MM.1S (cell line): Measurements from ENCODE around the gene ANKUB1.

Experiments
- EZH2 ChIP-seq: fragments of 300-600 bp; sonication (generic); optimal IDR thresholded peaks from 2 replicates; pipeline ENCODE3; 2017; ENCODE audit warnings: low read depth, mild to moderate bottlenecking, antibody characterized with exemption, low read length, mixed read lengths
- TF ChIP-seq, protein P1 (sequence below): fragments of 300-600 bp; sonication (generic); IDR thresholded peaks from 2 replicates; pipeline ENCODE4 v1.5.1; 2016; ENCODE audit warnings: antibody characterized with exemption, low read length, mixed read lengths

- TF ChIP-seq, protein P1, sequence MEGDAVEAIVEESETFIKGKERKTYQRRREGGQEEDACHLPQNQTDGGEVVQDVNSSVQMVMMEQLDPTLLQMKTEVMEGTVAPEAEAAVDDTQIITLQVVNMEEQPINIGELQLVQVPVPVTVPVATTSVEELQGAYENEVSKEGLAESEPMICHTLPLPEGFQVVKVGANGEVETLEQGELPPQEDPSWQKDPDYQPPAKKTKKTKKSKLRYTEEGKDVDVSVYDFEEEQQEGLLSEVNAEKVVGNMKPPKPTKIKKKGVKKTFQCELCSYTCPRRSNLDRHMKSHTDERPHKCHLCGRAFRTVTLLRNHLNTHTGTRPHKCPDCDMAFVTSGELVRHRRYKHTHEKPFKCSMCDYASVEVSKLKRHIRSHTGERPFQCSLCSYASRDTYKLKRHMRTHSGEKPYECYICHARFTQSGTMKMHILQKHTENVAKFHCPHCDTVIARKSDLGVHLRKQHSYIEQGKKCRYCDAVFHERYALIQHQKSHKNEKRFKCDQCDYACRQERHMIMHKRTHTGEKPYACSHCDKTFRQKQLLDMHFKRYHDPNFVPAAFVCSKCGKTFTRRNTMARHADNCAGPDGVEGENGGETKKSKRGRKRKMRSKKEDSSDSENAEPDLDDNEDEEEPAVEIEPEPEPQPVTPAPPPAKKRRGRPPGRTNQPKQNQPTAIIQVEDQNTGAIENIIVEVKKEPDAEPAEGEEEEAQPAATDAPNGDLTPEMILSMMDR: no peak
- no peak for TF ChIP-seq EZH2
These were observed 75.4 kb downstream of the ANKUB1 start for GRCh38 chr3:149716984-149717383.
